ENCODE measurements around the gene LIG1. TPM values are rescaled to one million over a fixed set of nuclear protein-coding genes. Genes with fewer than 3 reads are reported as not detected.

LIG1 gene
- total RNA-seq, 1 donor = 11.9 TPM

- no peaks in the 10 kb centered on the region for H3K27me3 ChIP-seq (ENCODE audit: insufficient read depth, low read length)
- no peak for DNase-seq (ENCODE audit: insufficient read length, low spot score, missing footprints)
- H3K4me2 ChIP-seq (ENCODE audit: insufficient read depth, low read length) = no peak overlapping the region
- H2AFZ ChIP-seq (ENCODE audit: low read length) = no peak overlapping the region
- TF ChIP-seq, protein P1, sequence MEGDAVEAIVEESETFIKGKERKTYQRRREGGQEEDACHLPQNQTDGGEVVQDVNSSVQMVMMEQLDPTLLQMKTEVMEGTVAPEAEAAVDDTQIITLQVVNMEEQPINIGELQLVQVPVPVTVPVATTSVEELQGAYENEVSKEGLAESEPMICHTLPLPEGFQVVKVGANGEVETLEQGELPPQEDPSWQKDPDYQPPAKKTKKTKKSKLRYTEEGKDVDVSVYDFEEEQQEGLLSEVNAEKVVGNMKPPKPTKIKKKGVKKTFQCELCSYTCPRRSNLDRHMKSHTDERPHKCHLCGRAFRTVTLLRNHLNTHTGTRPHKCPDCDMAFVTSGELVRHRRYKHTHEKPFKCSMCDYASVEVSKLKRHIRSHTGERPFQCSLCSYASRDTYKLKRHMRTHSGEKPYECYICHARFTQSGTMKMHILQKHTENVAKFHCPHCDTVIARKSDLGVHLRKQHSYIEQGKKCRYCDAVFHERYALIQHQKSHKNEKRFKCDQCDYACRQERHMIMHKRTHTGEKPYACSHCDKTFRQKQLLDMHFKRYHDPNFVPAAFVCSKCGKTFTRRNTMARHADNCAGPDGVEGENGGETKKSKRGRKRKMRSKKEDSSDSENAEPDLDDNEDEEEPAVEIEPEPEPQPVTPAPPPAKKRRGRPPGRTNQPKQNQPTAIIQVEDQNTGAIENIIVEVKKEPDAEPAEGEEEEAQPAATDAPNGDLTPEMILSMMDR (IDR thresholded peaks at IDR 0.05; ENCODE audit: extremely low read depth, low read depth, low read length) = no peak
- no peaks in the 10 kb centered on the region for H3K36me3 ChIP-seq (ENCODE audit: insufficient read depth, low read length)
- H3K4me3 ChIP-seq (ENCODE audit: insufficient read depth, low read length) = no peak overlapping the region
- H3K79me2 ChIP-seq (ENCODE audit: insufficient read depth, low read length) = no peaks in the 10 kb centered on the region
- H4K20me1 ChIP-seq (ENCODE audit: insufficient read depth, low read length) = no peaks in the 10 kb centered on the region
- H3K4me1 ChIP-seq (ENCODE audit: insufficient read depth, low read length) = no peaks in the 10 kb centered on the region
- H3K27ac ChIP-seq (ENCODE audit: low read depth, low read length) = no peak overlapping the region
- H3K9me3 ChIP-seq (ENCODE audit: low read depth, low read length) = no peaks in the 10 kb centered on the region
Measured at GRCh38 chr19:48136547-48136946, 33.6 kb downstream of the LIG1 start.

GRCh38 chr19:48135411-48135810 lies 34.7 kb downstream of the LIG1 start:
- H3K4me2 ChIP-seq (ENCODE audit: insufficient read depth, low read length) = no peak overlapping the region
- H3K27ac ChIP-seq (ENCODE audit: low read depth, low read length) = no peak overlapping the region
- no peaks in the 10 kb centered on the region for H3K79me2 ChIP-seq (ENCODE audit: insufficient read depth, low read length)
- TF ChIP-seq, protein P1 (IDR thresholded peaks at IDR 0.05; ENCODE audit: extremely low read depth, low read depth, low read length) = no peak
- no peaks in the 10 kb centered on the region for H4K20me1 ChIP-seq (ENCODE audit: insufficient read depth, low read length)
- no peaks in the 10 kb centered on the region for H3K9me3 ChIP-seq (ENCODE audit: low read depth, low read length)
- no peaks in the 10 kb centered on the region for H3K36me3 ChIP-seq (ENCODE audit: insufficient read depth, low read length)
- H3K27me3 ChIP-seq (ENCODE audit: insufficient read depth, low read length) = no peaks in the 10 kb centered on the region
- H3K4me3 ChIP-seq (ENCODE audit: insufficient read depth, low read length) = no peak overlapping the region
- no peaks in the 10 kb centered on the region for H3K4me1 ChIP-seq (ENCODE audit: insufficient read depth, low read length)
- DNase-seq (ENCODE audit: insufficient read length, low spot score, missing footprints) = no peak
- no peak overlapping the region for H2AFZ ChIP-seq (ENCODE audit: low read length)

DNA sequence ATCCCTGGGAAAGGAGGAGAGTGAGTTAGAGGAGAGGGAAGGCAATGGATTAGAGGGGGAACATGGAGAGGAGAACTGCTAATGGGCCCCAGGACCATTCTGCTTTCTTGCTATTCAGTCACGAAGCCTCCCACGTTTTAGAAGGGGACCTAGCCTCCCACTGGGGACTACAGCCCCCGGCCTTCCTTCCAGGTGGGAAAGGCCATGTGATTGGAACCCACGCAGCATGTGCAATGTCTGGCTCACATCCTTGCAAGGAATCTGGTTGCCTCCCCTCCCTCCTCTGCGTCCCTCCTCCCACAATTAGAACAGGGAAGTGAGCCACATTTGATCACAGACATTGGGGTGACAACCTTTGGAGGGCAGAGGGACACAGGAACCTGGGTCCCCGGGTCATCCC lies 37.0 kb downstream of the LIG1 start:
- H3K36me3 ChIP-seq (ENCODE audit: insufficient read depth, low read length) = peaks cover 1% of the 10 kb centered on the region
- H3K9me3 ChIP-seq (ENCODE audit: low read depth, low read length) = no peaks in the 10 kb centered on the region
- no peak overlapping the region for H3K4me2 ChIP-seq (ENCODE audit: insufficient read depth, low read length)
- no peak for DNase-seq (ENCODE audit: insufficient read length, low spot score, missing footprints)
- no peak overlapping the region for H3K4me3 ChIP-seq (ENCODE audit: insufficient read depth, low read length)
- no peak overlapping the region for H2AFZ ChIP-seq (ENCODE audit: low read length)
- no peaks in the 10 kb centered on the region for H4K20me1 ChIP-seq (ENCODE audit: insufficient read depth, low read length)
- TF ChIP-seq, protein P1 (IDR thresholded peaks at IDR 0.05; ENCODE audit: extremely low read depth, low read depth, low read length) = no peak
- no peaks in the 10 kb centered on the region for H3K27me3 ChIP-seq (ENCODE audit: insufficient read depth, low read length)
- H3K4me1 ChIP-seq (ENCODE audit: insufficient read depth, low read length) = no peaks in the 10 kb centered on the region
- no peak overlapping the region for H3K27ac ChIP-seq (ENCODE audit: low read depth, low read length)
- H3K79me2 ChIP-seq (ENCODE audit: insufficient read depth, low read length) = no peaks in the 10 kb centered on the region

DNA sequence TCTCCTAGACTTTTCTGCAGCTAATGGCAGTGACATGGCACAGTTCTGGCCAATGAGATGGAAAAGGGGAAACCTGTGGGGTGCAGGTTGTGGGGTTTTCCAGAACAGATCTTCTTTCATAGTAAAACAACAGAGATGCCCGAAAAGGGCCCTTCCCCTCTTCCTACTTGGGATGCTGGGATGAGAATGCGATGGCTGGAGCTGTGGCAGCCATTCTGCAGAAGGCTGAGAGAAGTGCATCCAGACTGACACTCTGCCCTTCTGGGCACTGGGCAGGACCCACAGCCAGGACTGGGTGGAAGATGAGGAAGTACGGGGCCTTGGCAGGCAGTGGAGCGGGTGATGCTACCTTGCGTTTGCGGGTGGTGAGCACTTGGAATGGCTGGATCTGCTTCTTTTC lies 42.6 kb downstream of the LIG1 start:
- Histone ChIP-seq H4K20me1 (ENCODE audit: insufficient read depth, low read length) (no peaks in the 10 kb centered on the region), H3K4me3 (ENCODE audit: insufficient read depth, low read length) (no peak overlapping the region), H3K27me3 (ENCODE audit: insufficient read depth, low read length) (no peaks in the 10 kb centered on the region), H3K4me1 (ENCODE audit: insufficient read depth, low read length) (peaks cover 8% of the 10 kb centered on the region), H3K9me3 (ENCODE audit: low read depth, low read length) (no peaks in the 10 kb centered on the region), H3K79me2 (ENCODE audit: insufficient read depth, low read length) (no peaks in the 10 kb centered on the region), H2AFZ (ENCODE audit: low read length) (no peak overlapping the region), H3K27ac (ENCODE audit: low read depth, low read length) (no peak overlapping the region), H3K4me2 (ENCODE audit: insufficient read depth, low read length) (no peak overlapping the region), H3K36me3 (ENCODE audit: insufficient read depth, low read length) (peaks cover 7% of the 10 kb centered on the region)
- no peak for DNase-seq (ENCODE audit: insufficient read length, low spot score, missing footprints)
- TF ChIP-seq, protein P1 (IDR thresholded peaks at IDR 0.05; ENCODE audit: extremely low read depth, low read depth, low read length) = no peak

Data from osteoblast (primary cell).